GM10847 (cell line): ENCODE data around the gene POLN.

Source experiments
- POLR2A ChIP-seq: IDR thresholded peaks from 2 replicates; pipeline ENCODE4 v1.6.1; 2011; ENCODE audit not compliant: insufficient read length; ENCODE audit errors: extremely low read depth

Gene POLN

GRCh38 chr4:2058264-2059045 lies 183.5 kb downstream of the POLN start:
- no peak for TF ChIP-seq POLR2A

GRCh38 chr4:2057382-2058065 lies 184.4 kb downstream of the POLN start:
- no peak for TF ChIP-seq POLR2A

GRCh38 chr4:2054217-2054616 lies 187.7 kb downstream of the POLN start:
- TF ChIP-seq POLR2A, result no peak

GRCh38 chr4:2051086-2051485 lies 190.8 kb downstream of the POLN start:
- TF ChIP-seq POLR2A, result no peak

GRCh38 chr4:2049811-2050210 lies 192.1 kb downstream of the POLN start:
- no peak for TF ChIP-seq POLR2A

GRCh38 chr4:2049381-2049780 lies 192.5 kb downstream of the POLN start:
- TF ChIP-seq POLR2A, result no peak

GRCh38 chr4:2048831-2049230 lies 193.1 kb downstream of the POLN start:
- TF ChIP-seq POLR2A, result no peak

GRCh38 chr4:2047781-2048581 lies 193.9 kb downstream of the POLN start:
- TF ChIP-seq POLR2A, result no peak

- no peak for TF ChIP-seq POLR2A
These were observed 194.8 kb downstream of the POLN start for GRCh38 chr4:2047031-2047660.

- no peak for TF ChIP-seq POLR2A
These were observed 195.6 kb downstream of the POLN start for GRCh38 chr4:2046031-2046961.

- no peak for TF ChIP-seq POLR2A
These were observed 196.4 kb downstream of the POLN start for GRCh38 chr4:2045518-2045951.

- TF ChIP-seq POLR2A, result no peak
These were observed 197.1 kb downstream of the POLN start for GRCh38 chr4:2044542-2045517.

GRCh38 chr4:2044119-2044485 lies 197.8 kb downstream of the POLN start:
- no peak for TF ChIP-seq POLR2A

- no peak for TF ChIP-seq POLR2A
These were observed 198.4 kb downstream of the POLN start for GRCh38 chr4:2043396-2044118.
